Astrocyte (in vitro differentiated cells and primary cell): ENCODE results near the gene MCM7.

ENCODE experiments used
- CTCF ChIP-seq: IDR thresholded peaks from 2 replicates; pipeline ENCODE4 v1.5.1; 2011; ENCODE audit warnings: low read depth, mild to moderate bottlenecking, inconsistent platforms, low read length, moderate library complexity; ENCODE audit not compliant: insufficient read depth
- EZH2 ChIP-seq: IDR thresholded peaks from 2 replicates; pipeline ENCODE4 v1.6.1; 2012; ENCODE audit warnings: mild to moderate bottlenecking, low read length, inconsistent platforms; ENCODE audit not compliant: insufficient read depth

DNA sequence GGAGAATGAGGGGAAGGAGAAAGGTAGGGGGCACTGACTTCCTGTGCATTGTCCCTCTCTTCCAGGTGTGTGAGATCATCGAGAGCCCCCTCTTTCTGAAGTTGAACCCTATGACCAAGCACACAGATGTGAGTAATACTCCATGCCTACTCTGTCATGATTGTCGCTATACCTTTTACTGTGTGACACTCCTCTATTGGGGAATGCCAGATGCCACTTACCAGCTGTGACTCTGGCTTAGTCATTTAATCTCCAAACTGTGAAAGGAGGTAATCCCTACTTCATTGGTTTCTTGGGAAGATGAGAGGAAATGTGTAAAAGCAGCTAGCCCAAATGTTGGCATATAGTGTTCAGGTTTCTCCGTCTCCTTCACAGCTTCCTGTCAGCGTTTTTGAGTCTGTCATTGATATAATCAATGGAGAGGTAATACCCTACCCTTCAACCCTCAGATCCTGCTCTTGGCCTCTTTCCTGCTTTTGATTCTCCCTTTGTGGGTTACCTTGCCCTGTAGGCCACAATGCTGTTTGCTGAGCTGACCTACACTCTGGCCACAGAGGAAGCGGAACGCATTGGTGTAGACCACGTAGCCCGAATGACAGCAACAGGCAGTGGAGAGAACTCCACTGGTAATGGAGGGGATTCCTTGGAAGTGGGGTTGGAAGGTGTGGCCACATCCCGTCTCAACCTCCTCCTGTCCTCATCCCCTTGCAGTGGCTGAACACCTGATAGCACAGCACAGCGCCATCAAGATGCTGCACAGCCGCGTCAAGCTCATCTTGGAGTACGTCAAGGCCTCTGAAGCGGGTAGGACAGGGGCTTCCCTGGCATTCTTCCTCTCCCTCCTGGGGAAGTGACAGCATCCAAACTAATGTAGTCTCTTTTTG, 10.4 kb downstream of the MCM7 start:
- TF ChIP-seq CTCF (no peak), EZH2 (no peak)
